Neural progenitor cell (in vitro differentiated cells): ENCODE results near the gene MT1HL1.

Experiments used
- CTCF ChIP-seq: fragments of 200-600 bp; sonication (generic); IDR thresholded peaks from 2 replicates; pipeline ENCODE4 v1.5.1; 2017; ENCODE audit warnings: antibody characterized with exemption, mild to moderate bottlenecking
- EZH2 ChIP-seq: fragments of 200-600 bp; sonication (generic); IDR thresholded peaks from 2 replicates; pipeline ENCODE4 v1.6.1; 2017; ENCODE audit warnings: antibody characterized with exemption, mild to moderate bottlenecking, moderate library complexity

GRCh38 chr1:236966636-236967035 is 37.6 kb downstream of the MT1HL1 start:
- no peak for TF ChIP-seq CTCF
- no peak for TF ChIP-seq EZH2
